Upper lobe of left lung (tissue), 6 donors: ENCODE measurements around the gene NKAIN4. TPM values are rescaled to one million over a fixed set of nuclear protein-coding genes. Genes with fewer than 3 reads are reported as not detected.

Experiments
- ATAC-seq, 2 donors: fragments of 200-7000 bp; cut with Tn5 transposase; one replicate each; pipeline ENCODE4 v1.9.1; 2022; ENCODE audit warnings: mild to moderate bottlenecking in 2 of 2, moderate library complexity in 2 of 2; ENCODE audit not compliant: low FRiP score in 2 of 2
- DNase-seq, 2 donors: peaks; one replicate each; pipeline ENCODE4 v3.0.0-alpha.2; 2019 to 2020
- H3K27ac ChIP-seq, 4 donors: fragments of 200-600 bp; sonication (generic); one replicate each; pipeline ENCODE4 v1.5.1; 2016 to 2019
- H3K27me3 ChIP-seq, 4 donors: fragments of 200-600 bp; sonication (generic); one replicate each; pipeline ENCODE4 v1.5.1; 2017 to 2019
- H3K36me3 ChIP-seq, 4 donors: fragments of 200-600 bp; sonication (generic); one replicate each; pipeline ENCODE4 v1.5.1; 2016 to 2019
- H3K4me1 ChIP-seq, 4 donors: fragments of 200-600 bp; sonication (generic); one replicate each; pipeline ENCODE4 v1.5.1; 2018 to 2019
- H3K4me3 ChIP-seq, 4 donors: fragments of 200-600 bp; sonication (generic); one replicate each; pipeline ENCODE4 v1.5.1; 2017 to 2019; ENCODE audit warnings: mild to moderate bottlenecking in 2 of 4, moderate library complexity in 1 of 4
- H3K9me3 ChIP-seq, 4 donors: fragments of 200-600 bp; sonication (generic); one replicate each; pipeline ENCODE4 v1.5.1; 2018 to 2019
- EP300 ChIP-seq, 4 donors: sonication (generic); formaldehyde crosslinking; IDR thresholded peaks; one replicate each; pipeline ENCODE4 v1.5.1; 2017; ENCODE audit warnings: antibody characterized with exemption in 4 of 4, control low read depth in 2 of 4
- POLR2A ChIP-seq, 4 donors: fragments of 450-650 bp; IDR thresholded peaks; one replicate each; pipeline ENCODE4 v1.5.1; 2016 to 2017; ENCODE audit warnings: antibody characterized with exemption in 4 of 4, mild to moderate bottlenecking in 2 of 4
- POLR2AphosphoS5 ChIP-seq, 2 donors: sonication (generic); formaldehyde crosslinking; IDR thresholded peaks; one replicate each; pipeline ENCODE4 v1.5.1; 2017; ENCODE audit warnings: antibody characterized with exemption in 2 of 2
- WGBS, 2 donors: methylation state at CpG; one replicate each; pipeline ENCODE4 v1.1.5; 2017 to 2018; 5-methylcytosine and 5-hydroxymethylcytosine counted together
- total RNA-seq, 6 donors: library from RNA; depleted of rRNA in 4 of 6; stranded (reverse); fragments of >200 nt in 4 of 6; gene quantifications; one replicate each; pipeline versions ENCODE4 v1.1.0 to v1.2.1, GENCODE V29; 2016 to 2021
- TF ChIP-seq, protein P1 (sequence below), 6 experiments: fragments of 450-650 bp in 4 of 6; fragments of 200-600 bp in 2 of 6; sonication (generic) in 2 of 6; IDR thresholded peaks; one replicate each; pipeline ENCODE4 v1.5.1; 2016 to 2019; ENCODE audit warnings: antibody characterized with exemption in 6 of 6
- donor health status: DM: no; HTN: no; CAD: no; lungs with moderate emphysema.
- donor health status: DM: no; HTN: yes; CAD: no; lungs with severe emphysema.

NKAIN4 gene
- total RNA-seq, 6 donors from 2014 or later, result 0.17 TPM; not detected in 5

GRCh38 chr20:63257629-63258028 is 3.4 kb upstream of the NKAIN4 start:
- no peak for ATAC-seq
- TF ChIP-seq, protein P1, sequence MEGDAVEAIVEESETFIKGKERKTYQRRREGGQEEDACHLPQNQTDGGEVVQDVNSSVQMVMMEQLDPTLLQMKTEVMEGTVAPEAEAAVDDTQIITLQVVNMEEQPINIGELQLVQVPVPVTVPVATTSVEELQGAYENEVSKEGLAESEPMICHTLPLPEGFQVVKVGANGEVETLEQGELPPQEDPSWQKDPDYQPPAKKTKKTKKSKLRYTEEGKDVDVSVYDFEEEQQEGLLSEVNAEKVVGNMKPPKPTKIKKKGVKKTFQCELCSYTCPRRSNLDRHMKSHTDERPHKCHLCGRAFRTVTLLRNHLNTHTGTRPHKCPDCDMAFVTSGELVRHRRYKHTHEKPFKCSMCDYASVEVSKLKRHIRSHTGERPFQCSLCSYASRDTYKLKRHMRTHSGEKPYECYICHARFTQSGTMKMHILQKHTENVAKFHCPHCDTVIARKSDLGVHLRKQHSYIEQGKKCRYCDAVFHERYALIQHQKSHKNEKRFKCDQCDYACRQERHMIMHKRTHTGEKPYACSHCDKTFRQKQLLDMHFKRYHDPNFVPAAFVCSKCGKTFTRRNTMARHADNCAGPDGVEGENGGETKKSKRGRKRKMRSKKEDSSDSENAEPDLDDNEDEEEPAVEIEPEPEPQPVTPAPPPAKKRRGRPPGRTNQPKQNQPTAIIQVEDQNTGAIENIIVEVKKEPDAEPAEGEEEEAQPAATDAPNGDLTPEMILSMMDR (IDR thresholded peaks at IDR 0.05), result no peak
- TF ChIP-seq EP300 (IDR thresholded peaks at IDR 0.05) (no peak), POLR2AphosphoS5 (IDR thresholded peaks at IDR 0.05) (no peak), POLR2A (IDR thresholded peaks at IDR 0.05) (no peak)
- Histone ChIP-seq H3K4me1 (peaks cover 13 to 22% (median 15%) of the 10 kb centered on the region in 4 donors), H3K27ac (no peak overlapping the region), H3K36me3 (no peaks in the 10 kb centered on the region), H3K27me3 (peaks cover 1 to 33% (median 19%) of the 10 kb centered on the region in 4 donors), H3K9me3 (no peaks in the 10 kb centered on the region), H3K4me3 (no peak overlapping the region)
- 86 to 87% methylated on average over 13 of the region's 13 CpGs for WGBS, 2 donors
- no peak for DNase-seq

- 88 to 90% methylated on average over 4 of the region's 4 CpGs for WGBS, 2 donors
- ATAC-seq, result no peak
- Histone ChIP-seq H3K4me3 (no peak overlapping the region), H3K36me3 (no peaks in the 10 kb centered on the region), H3K27ac (no peak overlapping the region), H3K9me3 (no peaks in the 10 kb centered on the region), H3K4me1 (peaks cover 13 to 22% (median 15%) of the 10 kb centered on the region in 4 donors), H3K27me3 (peaks cover 1 to 35% (median 21%) of the 10 kb centered on the region in 4 donors)
- TF ChIP-seq POLR2AphosphoS5 (IDR thresholded peaks at IDR 0.05), result no peak
- no peak for TF ChIP-seq POLR2A (IDR thresholded peaks at IDR 0.05)
- TF ChIP-seq EP300 (IDR thresholded peaks at IDR 0.05), result no peak
- TF ChIP-seq, protein P1 (IDR thresholded peaks at IDR 0.05), result no peak
- DNase-seq, result no peak
These were observed 2.7 kb upstream of the NKAIN4 start for GRCh38 chr20:63256954-63257353.

DNA sequence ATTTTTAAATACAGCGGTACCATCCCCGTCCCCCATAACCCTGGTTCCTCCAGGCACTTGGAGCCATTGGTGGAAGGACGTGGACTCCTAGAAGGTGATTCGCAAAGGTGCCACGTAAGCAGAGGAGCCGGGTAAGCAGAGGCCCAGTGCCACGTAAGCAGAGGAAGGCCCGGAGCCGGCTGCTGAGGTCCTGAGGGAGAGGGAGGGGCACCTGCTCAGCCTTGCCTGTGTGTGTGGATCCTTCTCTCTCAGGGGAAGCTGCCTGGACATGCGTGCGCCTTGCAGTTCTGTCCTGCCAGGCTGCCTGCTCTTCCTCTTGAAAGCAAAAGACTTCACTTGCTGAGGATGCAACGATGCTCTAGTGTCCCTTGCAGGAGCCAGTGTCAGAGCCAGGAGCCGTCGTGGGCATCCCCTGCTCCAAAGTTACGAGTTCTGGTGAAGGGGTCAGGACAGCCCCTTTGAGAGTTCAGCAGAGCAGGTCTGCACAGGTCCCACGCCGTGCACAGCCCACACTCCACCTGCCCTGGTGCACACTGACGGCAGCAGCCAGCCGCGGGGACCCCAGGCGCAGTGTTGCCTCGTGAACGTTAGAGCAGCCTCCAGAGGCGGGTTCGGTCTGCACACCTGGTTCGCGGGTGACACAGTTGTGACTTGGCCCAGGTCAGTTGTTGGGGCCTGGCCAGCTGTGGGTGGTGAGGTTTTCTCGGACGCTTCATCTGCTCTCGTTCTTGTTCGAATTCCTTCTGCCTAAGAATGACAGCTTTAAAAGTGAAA is 1.9 kb upstream of the NKAIN4 start:
- H3K4me3 ChIP-seq, result no peak overlapping the region
- no peak for ATAC-seq
- no peaks in the 10 kb centered on the region for H3K9me3 ChIP-seq
- H3K4me1 ChIP-seq, result peaks cover 13 to 22% (median 15%) of the 10 kb centered on the region in 4 donors
- no peak overlapping the region for H3K27ac ChIP-seq
- H3K36me3 ChIP-seq, result no peaks in the 10 kb centered on the region
- TF ChIP-seq, protein P1 (IDR thresholded peaks at IDR 0.05), result no peak
- no peak for TF ChIP-seq EP300 (IDR thresholded peaks at IDR 0.05)
- peak in 1 of 2 donors; percentile 62 for DNase-seq
- WGBS, 2 donors, result 55 to 57% methylated on average over 17 to 31 of the region's 31 CpGs
- H3K27me3 ChIP-seq, result peaks cover 1 to 35% (median 21%) of the 10 kb centered on the region in 4 donors

- TF ChIP-seq, protein P1 (IDR thresholded peaks at IDR 0.05), result no peak
- no peak for TF ChIP-seq EP300 (IDR thresholded peaks at IDR 0.05)
- TF ChIP-seq POLR2A (IDR thresholded peaks at IDR 0.05), result no peak
- TF ChIP-seq POLR2AphosphoS5 (IDR thresholded peaks at IDR 0.05), result no peak
- Histone ChIP-seq H3K9me3 (no peaks in the 10 kb centered on the region), H3K4me3 (no peak overlapping the region), H3K36me3 (no peaks in the 10 kb centered on the region), H3K27me3 (peaks cover 1 to 35% (median 19%) of the 10 kb centered on the region in 4 donors), H3K27ac (no peak overlapping the region), H3K4me1 (peaks cover 13 to 22% (median 15%) of the 10 kb centered on the region in 4 donors)
- 13 to 19% methylated on average over 9 to 25 of the region's 56 CpGs for WGBS, 2 donors
- DNase-seq (peak in 1 of 2 donors; percentile 80), ATAC-seq (no peak)
These were observed 532 bp upstream of the NKAIN4 start for GRCh38 chr20:63254606-63255384.
